GM19351 (cell line): Measurements from ENCODE around the gene MAGI1.
"Not testable (repeated sequence)": the region's sequence is repeated elsewhere in the genome, so short reads cannot be mapped to it uniquely, and the experiment has no call there.

ENCODE experiments used
- ATAC-seq: cut with Tn5 transposase; IDR thresholded peaks from one replicate; pipeline ENCODE4 v1.9.1; 2021; ENCODE audit warnings: mild to moderate bottlenecking, moderate library complexity; ENCODE audit not compliant: unreplicated experiment

Gene MAGI1

GRCh38 chr3:66041116-66041515, 2.4 kb upstream of the MAGI1 start:
- no peak for ATAC-seq

- ATAC-seq: no peak
Measured at GRCh38 chr3:66039590-66039887, 821 bp upstream of the MAGI1 start.

GRCh38 chr3:66038384-66038725, 363 bp downstream of the MAGI1 start:
- ATAC-seq: peak; percentile 32

GRCh38 chr3:66037986-66038369, 740 bp downstream of the MAGI1 start:
- no peak for ATAC-seq

- no peak for ATAC-seq
Measured at GRCh38 chr3:66037330-66037985, 1.3 kb downstream of the MAGI1 start.

- no peak for ATAC-seq
Measured at GRCh38 chr3:66036586-66037148, 2.1 kb downstream of the MAGI1 start.

- no peak for ATAC-seq
Measured at GRCh38 chr3:66035763-66036477, 2.8 kb downstream of the MAGI1 start.

- peak; percentile 42 for ATAC-seq
Measured at GRCh38 chr3:66033241-66034138, 5.2 kb downstream of the MAGI1 start.

GRCh38 chr3:66031102-66031698, 7.5 kb downstream of the MAGI1 start:
- ATAC-seq: no peak

- no peak for ATAC-seq
Measured at GRCh38 chr3:66029443-66029842, 9.3 kb downstream of the MAGI1 start.

GRCh38 chr3:66029014-66029413, 9.7 kb downstream of the MAGI1 start:
- no peak for ATAC-seq

GRCh38 chr3:66028457-66028856, 10.3 kb downstream of the MAGI1 start:
- ATAC-seq: no peak

- ATAC-seq: not testable (repeated sequence)
Measured at GRCh38 chr3:66027099-66027498, 11.6 kb downstream of the MAGI1 start.

GRCh38 chr3:66023738-66024385, 14.9 kb downstream of the MAGI1 start:
- ATAC-seq: no peak

GRCh38 chr3:66023229-66023628, 15.5 kb downstream of the MAGI1 start:
- ATAC-seq: no peak

- no peak for ATAC-seq
Measured at GRCh38 chr3:66021731-66022131, 17.0 kb downstream of the MAGI1 start.

- no peak for ATAC-seq
Measured at GRCh38 chr3:66019896-66020295, 18.8 kb downstream of the MAGI1 start.

GRCh38 chr3:66018057-66019033, 20.4 kb downstream of the MAGI1 start:
- ATAC-seq: no peak

- no peak for ATAC-seq
Measured at GRCh38 chr3:66017591-66017990, 21.1 kb downstream of the MAGI1 start.

- no peak for ATAC-seq
Measured at GRCh38 chr3:66017084-66017483, 21.6 kb downstream of the MAGI1 start.
